Osteoblast (primary cell): ENCODE results near the gene TMEM59. TPM values are rescaled to one million over a fixed set of nuclear protein-coding genes. Genes with fewer than 3 reads are reported as not detected.
"Not testable (repeated sequence)": the region's sequence is repeated elsewhere in the genome, so short reads cannot be mapped to it uniquely, and the experiment has no call there.

Experiments used
- DNase-seq: peaks from one replicate; pipeline ENCODE4 v3.0.0; 2011; ENCODE audit warnings: low spot score, mixed read lengths; ENCODE audit not compliant: insufficient read length; ENCODE audit errors: missing footprints
- H2AFZ ChIP-seq: 2 replicates; pipeline ENCODE4 v1.6.0; 2011; ENCODE audit warnings: mild to moderate bottlenecking, low read length
- H3K27ac ChIP-seq: 2 replicates; pipeline ENCODE4 v1.5.1; 2011; ENCODE audit warnings: mild to moderate bottlenecking, low read depth, low read length, moderate library complexity
- H3K27me3 ChIP-seq: 2 replicates; pipeline ENCODE4 v1.6.0; 2012; ENCODE audit warnings: mild to moderate bottlenecking, control low read depth, inconsistent platforms, low read length, moderate library complexity; ENCODE audit not compliant: insufficient read depth
- H3K36me3 ChIP-seq: 2 replicates; pipeline ENCODE4 v1.5.1; 2011; ENCODE audit warnings: mild to moderate bottlenecking, low read length, control low read depth, moderate library complexity; ENCODE audit not compliant: insufficient read depth
- H3K4me1 ChIP-seq: 2 replicates; pipeline ENCODE4 v1.5.1; 2011; ENCODE audit warnings: mild to moderate bottlenecking, low read length, control low read depth, moderate library complexity; ENCODE audit not compliant: insufficient read depth
- H3K4me2 ChIP-seq: 2 replicates; pipeline ENCODE4 v1.6.0; 2011; ENCODE audit warnings: mild to moderate bottlenecking, low read length; ENCODE audit not compliant: insufficient read depth
- H3K4me3 ChIP-seq: fragments of 200-600 bp; sonication (generic); 3 replicates; pipeline ENCODE4 v1.5.1; 2012; ENCODE audit warnings: mild to moderate bottlenecking, low read length, inconsistent platforms; ENCODE audit not compliant: insufficient read depth
- H3K79me2 ChIP-seq: 2 replicates; pipeline ENCODE4 v1.6.0; 2012; ENCODE audit warnings: mild to moderate bottlenecking, low read length, control low read depth, inconsistent platforms; ENCODE audit not compliant: insufficient read depth
- H3K9me3 ChIP-seq: 2 replicates; pipeline ENCODE4 v1.5.1; 2011; ENCODE audit warnings: low read depth, low read length, control low read depth
- H4K20me1 ChIP-seq: 2 replicates; pipeline ENCODE4 v1.6.0; 2012; ENCODE audit warnings: mild to moderate bottlenecking, low read length, control low read depth; ENCODE audit not compliant: insufficient read depth
- CTCF ChIP-seq: IDR thresholded peaks from 2 replicates; pipeline ENCODE4 v1.5.1; 2011; ENCODE audit warnings: mild to moderate bottlenecking, low read depth, low read length, moderate library complexity; ENCODE audit errors: extremely low read depth
- total RNA-seq: library from RNA; depleted of rRNA; stranded (reverse); fragments of >200 nt; gene quantifications from 2 replicates; pipeline ENCODE4 v1.2.3, GENCODE V29; 2012

Gene TMEM59
- total RNA-seq, 1 donor: 356 TPM

- no peak overlapping the region for H2AFZ ChIP-seq
- no peaks in the 10 kb centered on the region for H4K20me1 ChIP-seq
- no peak overlapping the region for H3K4me3 ChIP-seq
- peaks cover 29% of the 10 kb centered on the region for H3K27me3 ChIP-seq
- DNase-seq: no peak
- H3K4me1 ChIP-seq: no peaks in the 10 kb centered on the region
- no peaks in the 10 kb centered on the region for H3K36me3 ChIP-seq
- H3K9me3 ChIP-seq: no peaks in the 10 kb centered on the region
- no peaks in the 10 kb centered on the region for H3K79me2 ChIP-seq
- no peak overlapping the region for H3K27ac ChIP-seq
- H3K4me2 ChIP-seq: no peak overlapping the region
- TF ChIP-seq CTCF: no peak
These were observed 46.5 kb downstream of the TMEM59 start for GRCh38 chr1:54006508-54006907.

GRCh38 chr1:54004481-54005049, 48.4 kb downstream of the TMEM59 start:
- TF ChIP-seq CTCF: no peak
- H3K27me3 ChIP-seq: peaks cover 27% of the 10 kb centered on the region
- H2AFZ ChIP-seq: no peak overlapping the region
- H3K4me3 ChIP-seq: no peak overlapping the region
- H3K4me2 ChIP-seq: no peak overlapping the region
- no peaks in the 10 kb centered on the region for H3K4me1 ChIP-seq
- H3K9me3 ChIP-seq: no peaks in the 10 kb centered on the region
- H3K27ac ChIP-seq: no peak overlapping the region
- H3K36me3 ChIP-seq: no peaks in the 10 kb centered on the region
- no peaks in the 10 kb centered on the region for H4K20me1 ChIP-seq
- DNase-seq: no peak
- no peaks in the 10 kb centered on the region for H3K79me2 ChIP-seq

GRCh38 chr1:54003750-54004480, 49.1 kb downstream of the TMEM59 start:
- H3K27me3 ChIP-seq: peaks cover 27% of the 10 kb centered on the region
- not testable (repeated sequence) for H3K4me3 ChIP-seq, H3K36me3 ChIP-seq, H2AFZ ChIP-seq, H3K27ac ChIP-seq, H3K9me3 ChIP-seq, H3K4me2 ChIP-seq, H4K20me1 ChIP-seq, DNase-seq, H3K4me1 ChIP-seq, H3K79me2 ChIP-seq

- Histone ChIP-seq H3K4me1 (no peaks in the 10 kb centered on the region), H4K20me1 (no peaks in the 10 kb centered on the region), H2AFZ (no peak overlapping the region), H3K36me3 (no peaks in the 10 kb centered on the region), H3K4me2 (no peak overlapping the region), H3K27me3 (peaks cover 22% of the 10 kb centered on the region), H3K27ac (no peak overlapping the region), H3K9me3 (no peaks in the 10 kb centered on the region), H3K4me3 (no peak overlapping the region), H3K79me2 (no peaks in the 10 kb centered on the region)
- no peak for DNase-seq
- TF ChIP-seq CTCF: no peak
These were observed 49.8 kb downstream of the TMEM59 start for GRCh38 chr1:54003249-54003646.
